NT2/D1 (cell line): Measurements from ENCODE around the gene FLRT1.

ENCODE experiments used
- DNase-seq: peaks from one replicate; pipeline ENCODE4 v3.0.0-alpha.2; 2011; ENCODE audit warnings: low read depth, low spot score
- H3K27me3 ChIP-seq: 2 replicates; pipeline ENCODE4 v1.6.0; 2011; ENCODE audit warnings: mild to moderate bottlenecking; ENCODE audit not compliant: insufficient read length, insufficient read depth
- H3K36me3 ChIP-seq: 2 replicates; pipeline ENCODE4 v1.6.1; 2011; ENCODE audit warnings: mild to moderate bottlenecking, low read length, mixed read lengths; ENCODE audit not compliant: insufficient read depth, insufficient read length
- H3K4me1 ChIP-seq: 2 replicates; pipeline ENCODE4 v1.5.1; 2011; ENCODE audit not compliant: insufficient read depth, insufficient read length
- H3K4me3 ChIP-seq: 2 replicates; pipeline ENCODE4 v1.5.1; 2011; ENCODE audit warnings: low read depth; ENCODE audit not compliant: insufficient read length
- H3K9ac ChIP-seq: 2 replicates; pipeline ENCODE4 v1.6.0; 2011; ENCODE audit warnings: low read depth; ENCODE audit not compliant: insufficient read length
- H3K9me3 ChIP-seq: 2 replicates; pipeline ENCODE4 v1.5.1; 2011; ENCODE audit warnings: mild to moderate bottlenecking, low read length; ENCODE audit not compliant: insufficient read depth
- SUZ12 ChIP-seq: IDR thresholded peaks from 2 replicates; pipeline ENCODE4 v1.6.1; 2011; ENCODE audit not compliant: insufficient read length, insufficient read depth; ENCODE audit errors: extremely low read depth
- YY1 ChIP-seq: IDR thresholded peaks from 2 replicates; pipeline ENCODE4 v1.6.1; 2011; ENCODE audit not compliant: insufficient read length, insufficient read depth
- ZNF274 ChIP-seq: IDR thresholded peaks from 2 replicates; pipeline ENCODE4 v1.6.1; 2011; ENCODE audit warnings: mild to moderate bottlenecking, low read depth, low read length

Gene FLRT1

GRCh38 chr11:64051297-64051696 lies 15.6 kb downstream of the FLRT1 start:
- Histone ChIP-seq H3K4me3 (no peak overlapping the region), H3K9ac (no peak overlapping the region), H3K9me3 (no peaks in the 10 kb centered on the region), H3K27me3 (peaks cover 33% of the 10 kb centered on the region), H3K36me3 (no peaks in the 10 kb centered on the region), H3K4me1 (peaks cover 48% of the 10 kb centered on the region)
- DNase-seq, result no peak
- TF ChIP-seq SUZ12, result no peak
- TF ChIP-seq YY1, result no peak
- TF ChIP-seq ZNF274, result no peak

DNA sequence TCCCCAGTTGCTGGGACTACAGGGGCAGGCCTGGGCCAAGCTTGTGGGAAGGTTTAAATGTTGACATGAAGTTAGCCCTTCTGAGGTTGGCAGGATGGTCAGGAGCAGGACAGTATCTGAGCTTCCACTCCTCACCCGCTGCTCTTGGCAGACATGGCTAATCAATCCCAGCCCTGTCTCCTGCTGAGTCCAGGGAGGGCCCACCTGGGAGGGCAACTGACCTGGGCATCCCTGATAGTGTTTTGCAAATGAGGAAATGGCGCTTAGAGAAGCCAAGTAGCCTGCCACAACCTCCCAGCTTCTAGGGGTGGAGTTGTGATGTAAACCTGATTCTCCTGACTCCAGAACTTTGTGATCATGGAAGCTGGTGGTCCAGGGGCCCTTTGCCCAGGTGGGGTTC lies 16.7 kb downstream of the FLRT1 start:
- H3K27me3 ChIP-seq, result peaks cover 32% of the 10 kb centered on the region
- H3K36me3 ChIP-seq, result no peaks in the 10 kb centered on the region
- TF ChIP-seq YY1 (no peak), SUZ12 (no peak), ZNF274 (no peak)
- peaks cover 50% of the 10 kb centered on the region for H3K4me1 ChIP-seq
- no peaks in the 10 kb centered on the region for H3K9me3 ChIP-seq
- H3K4me3 ChIP-seq, result no peak overlapping the region
- DNase-seq, result no peak
- H3K9ac ChIP-seq, result peak overlapping the region; percentile 21

DNA sequence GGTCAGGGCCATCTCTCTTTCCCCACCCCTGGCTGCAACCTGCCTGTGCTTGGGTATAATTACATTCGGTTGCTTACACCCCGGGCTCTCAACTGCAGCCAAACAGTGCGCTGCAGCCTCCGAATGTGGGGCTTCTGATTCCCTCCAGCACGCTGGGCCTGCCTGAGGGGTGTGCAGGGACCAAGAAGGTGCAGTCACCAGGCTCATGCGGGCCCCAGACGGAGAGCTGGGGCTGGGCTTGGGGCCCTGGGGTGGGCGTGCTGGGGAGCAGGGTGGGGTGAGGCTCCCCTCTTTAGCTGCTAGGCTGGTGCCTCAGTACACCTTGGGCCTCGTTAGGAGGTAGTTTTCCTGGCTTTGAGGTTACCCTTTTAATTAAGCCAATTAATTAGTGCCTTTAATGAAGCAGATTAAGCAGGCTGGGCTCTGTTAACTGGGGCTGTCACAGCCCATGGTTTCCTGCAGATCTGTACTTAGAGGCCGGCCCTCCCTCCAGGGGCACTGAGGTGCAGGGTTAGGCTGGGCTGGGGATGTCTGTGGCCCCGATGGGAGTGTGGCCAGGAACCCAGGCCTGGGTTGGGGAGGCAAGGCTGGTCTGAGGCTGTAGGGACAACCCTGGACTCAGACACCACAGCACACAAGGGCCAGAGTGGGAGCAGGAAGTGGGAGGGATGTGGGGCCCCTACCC lies 17.3 kb downstream of the FLRT1 start:
- Histone ChIP-seq H3K9me3 (no peaks in the 10 kb centered on the region), H3K27me3 (peaks cover 39% of the 10 kb centered on the region), H3K4me3 (no peak overlapping the region), H3K4me1 (peaks cover 46% of the 10 kb centered on the region), H3K36me3 (no peaks in the 10 kb centered on the region), H3K9ac (peak overlapping the region; percentile 58)
- TF ChIP-seq SUZ12 (no peak), YY1 (no peak), ZNF274 (no peak)
- no peak for DNase-seq

DNA sequence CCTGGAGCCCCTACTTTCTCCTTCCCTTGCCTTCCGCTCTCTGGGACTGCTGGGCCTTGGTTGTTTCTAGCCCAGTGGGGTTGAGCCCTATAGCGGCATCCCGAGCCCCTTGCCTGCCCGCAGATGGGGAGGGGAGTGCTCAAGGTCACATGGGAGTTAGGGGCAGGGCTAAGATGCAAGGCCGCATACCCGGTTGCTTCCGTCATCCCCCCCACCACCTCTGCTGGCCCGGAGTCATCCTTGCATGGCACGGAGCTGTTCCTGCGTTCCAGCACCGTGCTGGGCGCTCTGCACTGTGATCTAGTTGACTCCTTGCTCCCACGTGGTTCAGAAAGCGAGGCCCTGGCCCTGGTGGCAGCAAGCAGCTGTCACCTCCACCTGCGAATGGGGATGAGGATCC lies 18.0 kb downstream of the FLRT1 start:
- no peak overlapping the region for H3K4me3 ChIP-seq
- H3K9me3 ChIP-seq, result no peaks in the 10 kb centered on the region
- DNase-seq, result peak; percentile 61
- peaks cover 45% of the 10 kb centered on the region for H3K27me3 ChIP-seq
- no peaks in the 10 kb centered on the region for H3K36me3 ChIP-seq
- TF ChIP-seq SUZ12 (no peak), YY1 (no peak), ZNF274 (no peak)
- peak overlapping the region; percentile 58 for H3K9ac ChIP-seq
- H3K4me1 ChIP-seq, result peaks cover 43% of the 10 kb centered on the region

GRCh38 chr11:64055077-64055476 lies 19.3 kb downstream of the FLRT1 start:
- H3K4me3 ChIP-seq, result no peak overlapping the region
- peaks cover 41% of the 10 kb centered on the region for H3K4me1 ChIP-seq
- peaks cover 48% of the 10 kb centered on the region for H3K27me3 ChIP-seq
- TF ChIP-seq SUZ12 (no peak), YY1 (no peak), ZNF274 (no peak)
- H3K9me3 ChIP-seq, result no peaks in the 10 kb centered on the region
- DNase-seq, result no peak
- H3K9ac ChIP-seq, result no peak overlapping the region
- no peaks in the 10 kb centered on the region for H3K36me3 ChIP-seq

DNA sequence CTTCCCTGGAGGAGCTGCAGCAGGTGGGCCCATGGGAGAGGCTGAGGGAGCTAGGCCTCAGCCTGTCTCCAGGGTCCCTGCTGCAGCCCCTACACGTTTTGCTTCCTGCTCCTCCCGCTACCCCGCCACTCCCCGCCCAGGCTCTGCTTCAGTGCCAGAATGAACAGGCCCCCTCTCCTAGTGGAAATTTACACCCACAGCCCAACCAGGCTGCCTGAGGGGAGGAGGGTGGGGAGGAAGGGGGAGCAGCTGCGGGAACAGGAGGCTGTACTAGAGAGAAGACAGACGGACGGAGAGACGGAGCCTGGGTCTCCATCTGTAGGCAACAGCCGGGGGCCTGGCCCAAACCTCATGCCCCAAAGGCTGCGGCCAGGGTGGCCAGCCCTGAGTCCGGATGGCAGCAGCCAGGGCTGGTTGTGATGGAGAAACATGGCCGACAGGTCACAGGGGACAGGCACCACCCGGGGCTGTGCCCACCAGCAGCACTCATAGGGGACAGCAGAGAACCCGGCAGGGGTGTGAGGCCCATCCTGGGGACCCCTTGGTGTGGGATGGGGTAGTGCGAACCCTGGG lies 20.6 kb downstream of the FLRT1 start:
- peaks cover 57% of the 10 kb centered on the region for H3K27me3 ChIP-seq
- H3K9me3 ChIP-seq, result no peaks in the 10 kb centered on the region
- H3K36me3 ChIP-seq, result no peaks in the 10 kb centered on the region
- peaks cover 41% of the 10 kb centered on the region for H3K4me1 ChIP-seq
- H3K4me3 ChIP-seq, result no peak overlapping the region
- H3K9ac ChIP-seq, result peak overlapping the region; percentile 24
- no peak for DNase-seq
- TF ChIP-seq ZNF274, result no peak
- no peak for TF ChIP-seq SUZ12
- TF ChIP-seq YY1, result no peak

DNA sequence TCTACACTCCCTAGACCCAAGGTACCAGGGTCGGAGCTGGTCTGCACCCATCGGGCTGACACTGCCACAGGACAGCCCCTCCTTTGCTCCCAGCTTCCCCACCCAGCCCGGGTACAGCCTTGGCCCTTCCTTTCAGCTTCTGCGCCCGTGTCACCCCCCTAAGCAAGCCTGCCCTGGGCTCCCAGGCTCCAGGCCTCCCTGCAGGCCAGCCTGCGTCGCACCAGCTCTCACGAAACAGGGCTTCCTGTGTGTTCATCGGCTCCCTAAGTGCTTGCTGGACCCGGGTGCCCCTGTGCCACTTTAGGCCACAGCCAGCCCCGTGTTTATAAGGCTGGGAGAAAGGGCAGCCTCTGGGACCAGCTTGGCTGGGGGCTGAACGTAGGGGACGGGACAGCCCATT lies 21.1 kb downstream of the FLRT1 start:
- Histone ChIP-seq H3K4me1 (peaks cover 38% of the 10 kb centered on the region), H3K36me3 (no peaks in the 10 kb centered on the region), H3K9me3 (no peaks in the 10 kb centered on the region), H3K27me3 (peaks cover 59% of the 10 kb centered on the region), H3K9ac (peak overlapping the region; percentile 45), H3K4me3 (no peak overlapping the region)
- TF ChIP-seq YY1 (no peak), SUZ12 (no peak), ZNF274 (no peak)
- no peak for DNase-seq
